Breast epithelium (tissue), 4 donors: ENCODE measurements around the gene PRKN. TPM values are rescaled to one million over a fixed set of nuclear protein-coding genes. Genes with fewer than 3 reads are reported as not detected.

Source experiments
- DNase-seq, 2 donors: peaks; one replicate each; pipeline ENCODE4 v3.0.0-alpha.2; 2019; ENCODE audit warnings: low spot score in 2 of 2
- H3K27ac ChIP-seq, 2 donors: fragments of 200-600 bp; sonication (generic) in 1 of 2; one replicate each; pipeline ENCODE4 v1.5.1; 2016 to 2019; ENCODE audit warnings: mild to moderate bottlenecking in 1 of 2
- H3K27me3 ChIP-seq, 2 donors: fragments of 200-600 bp; sonication (generic) in 1 of 2; one replicate each; pipeline versions ENCODE4 v1.5.1 to v1.6.0; 2017 to 2019; ENCODE audit warnings: control low read depth in 1 of 2, mild to moderate bottlenecking in 1 of 2
- H3K36me3 ChIP-seq: fragments of 200-600 bp; one replicate; pipeline ENCODE4 v1.5.1; 2019
- H3K4me1 ChIP-seq, 2 donors: fragments of 200-600 bp; sonication (generic); one replicate each; pipeline ENCODE4 v1.5.1; 2016 to 2019; ENCODE audit warnings: control low read depth in 1 of 2
- H3K4me3 ChIP-seq, 3 donors: fragments of 200-600 bp; sonication (generic); 1 replicate in 2 of 3; 2 replicates in 1 of 3; pipeline ENCODE4 v1.5.1; 2016 to 2019; ENCODE audit warnings: mild to moderate bottlenecking in 3 of 3, moderate library complexity in 2 of 3
- H3K9me3 ChIP-seq, 2 donors: fragments of 200-600 bp; sonication (generic) in 1 of 2; one replicate each; pipeline ENCODE4 v1.5.1; 2016 to 2019; ENCODE audit warnings: control low read depth in 1 of 2
- POLR2A ChIP-seq: fragments of 450-650 bp; IDR thresholded peaks from one replicate; pipeline ENCODE4 v1.6.1; 2016; ENCODE audit warnings: antibody characterized with exemption, mild to moderate bottlenecking, moderate library complexity
- POLR2AphosphoS5 ChIP-seq, 3 donors: sonication (generic); formaldehyde crosslinking; IDR thresholded peaks; one replicate each; pipeline ENCODE4 v1.6.1; 2017; ENCODE audit warnings: antibody characterized with exemption in 3 of 3
- intact Hi-C: fragments of 100-400 bp; cut with DNase I; formaldehyde crosslinking; loops from one replicate; pipeline ENCODE4 v1.15.1; 2023; ENCODE audit warnings: low total_unique reads
- total RNA-seq, 3 donors: library from RNA; depleted of rRNA; stranded (reverse); fragments of >200 nt; gene quantifications; one replicate each; pipeline ENCODE4 v1.1.0, GENCODE V29; 2016
- TF ChIP-seq, protein P1 (sequence below), 3 donors: fragments of 450-650 bp; IDR thresholded peaks; one replicate each; pipeline ENCODE4 v1.5.1; 2016 to 2017; ENCODE audit warnings: antibody characterized with exemption in 3 of 3, mild to moderate bottlenecking in 3 of 3, moderate library complexity in 3 of 3

Gene PRKN
- total RNA-seq, 3 donors from 2014 or later, result 7.2 to 19.0 (median 11.2) TPM

DNA sequence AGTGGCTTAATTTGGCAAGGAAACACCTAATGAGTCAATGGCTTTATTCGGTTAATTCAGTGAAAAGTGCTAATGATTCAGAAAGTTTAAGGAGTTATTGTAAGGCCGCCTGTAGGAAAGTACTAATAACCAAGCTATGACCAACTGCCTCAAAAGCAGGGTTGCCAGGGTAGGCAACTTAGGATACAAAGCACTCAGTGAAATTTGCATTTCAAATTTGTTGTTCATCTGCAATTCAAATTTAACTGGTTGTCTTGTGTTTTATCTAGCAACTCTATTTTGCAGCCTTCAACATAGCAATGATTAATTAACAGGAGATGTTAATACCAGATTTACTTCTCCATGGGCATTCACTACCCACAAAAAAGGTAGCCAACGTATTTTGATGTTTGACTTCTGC, 412.3 kb downstream of the PRKN start:
- DNase-seq, result no peak
- H3K27me3 ChIP-seq, result no peaks in the 10 kb centered on the region
- H3K27ac ChIP-seq, result no peak overlapping the region
- H3K9me3 ChIP-seq, result no peaks in the 10 kb centered on the region
- intact Hi-C loops, result no loop called here
- no peaks in the 10 kb centered on the region for H3K4me1 ChIP-seq
- no peaks in the 10 kb centered on the region for H3K36me3 ChIP-seq
- no peak overlapping the region for H3K4me3 ChIP-seq
- TF ChIP-seq, protein P1, sequence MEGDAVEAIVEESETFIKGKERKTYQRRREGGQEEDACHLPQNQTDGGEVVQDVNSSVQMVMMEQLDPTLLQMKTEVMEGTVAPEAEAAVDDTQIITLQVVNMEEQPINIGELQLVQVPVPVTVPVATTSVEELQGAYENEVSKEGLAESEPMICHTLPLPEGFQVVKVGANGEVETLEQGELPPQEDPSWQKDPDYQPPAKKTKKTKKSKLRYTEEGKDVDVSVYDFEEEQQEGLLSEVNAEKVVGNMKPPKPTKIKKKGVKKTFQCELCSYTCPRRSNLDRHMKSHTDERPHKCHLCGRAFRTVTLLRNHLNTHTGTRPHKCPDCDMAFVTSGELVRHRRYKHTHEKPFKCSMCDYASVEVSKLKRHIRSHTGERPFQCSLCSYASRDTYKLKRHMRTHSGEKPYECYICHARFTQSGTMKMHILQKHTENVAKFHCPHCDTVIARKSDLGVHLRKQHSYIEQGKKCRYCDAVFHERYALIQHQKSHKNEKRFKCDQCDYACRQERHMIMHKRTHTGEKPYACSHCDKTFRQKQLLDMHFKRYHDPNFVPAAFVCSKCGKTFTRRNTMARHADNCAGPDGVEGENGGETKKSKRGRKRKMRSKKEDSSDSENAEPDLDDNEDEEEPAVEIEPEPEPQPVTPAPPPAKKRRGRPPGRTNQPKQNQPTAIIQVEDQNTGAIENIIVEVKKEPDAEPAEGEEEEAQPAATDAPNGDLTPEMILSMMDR (IDR thresholded peaks at IDR 0.05), result no peak
- TF ChIP-seq POLR2AphosphoS5 (IDR thresholded peaks at IDR 0.05) (no peak), POLR2A (no peak)

DNA sequence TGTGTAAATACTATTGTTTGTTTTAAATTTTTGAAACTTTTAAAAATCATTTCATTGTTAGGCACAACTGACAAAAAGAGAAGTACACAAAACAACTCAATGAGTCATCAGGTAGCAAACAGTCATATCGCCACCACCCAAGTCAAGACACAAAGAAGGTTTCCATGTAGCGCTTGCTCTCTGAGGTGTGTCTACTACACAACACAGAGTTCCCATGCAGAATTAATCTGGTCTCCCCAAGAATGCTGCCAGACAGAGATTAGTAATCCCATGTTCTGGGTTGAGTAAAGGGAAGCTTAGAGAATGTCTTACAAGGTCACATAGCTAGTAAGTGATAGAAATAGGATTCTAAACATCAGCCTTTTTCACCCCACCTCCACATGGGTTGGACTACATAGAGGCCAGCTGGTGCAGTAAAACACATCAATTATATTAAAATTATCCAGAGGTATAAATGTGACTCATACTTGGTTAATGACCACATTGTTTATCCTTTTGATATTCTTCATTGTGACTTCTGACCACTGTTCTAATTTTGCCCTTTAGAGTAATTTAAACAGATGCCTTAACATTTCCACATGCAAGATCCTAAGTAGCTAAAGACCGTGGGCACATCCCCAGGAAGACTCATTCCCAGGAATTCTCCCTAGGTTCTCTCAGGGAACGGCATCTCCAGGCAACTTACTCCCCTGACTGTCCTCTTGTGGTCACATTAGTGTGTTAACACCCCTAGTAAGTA, 413.5 kb downstream of the PRKN start:
- Histone ChIP-seq H3K27me3 (no peaks in the 10 kb centered on the region), H3K4me3 (no peak overlapping the region), H3K27ac (no peak overlapping the region), H3K4me1 (no peaks in the 10 kb centered on the region), H3K36me3 (no peaks in the 10 kb centered on the region), H3K9me3 (no peaks in the 10 kb centered on the region)
- DNase-seq, result no peak
- intact Hi-C loops, result no loop called here
- TF ChIP-seq POLR2AphosphoS5 (IDR thresholded peaks at IDR 0.05) (no peak), POLR2A (no peak)
- TF ChIP-seq, protein P1 (IDR thresholded peaks at IDR 0.05), result no peak

DNA sequence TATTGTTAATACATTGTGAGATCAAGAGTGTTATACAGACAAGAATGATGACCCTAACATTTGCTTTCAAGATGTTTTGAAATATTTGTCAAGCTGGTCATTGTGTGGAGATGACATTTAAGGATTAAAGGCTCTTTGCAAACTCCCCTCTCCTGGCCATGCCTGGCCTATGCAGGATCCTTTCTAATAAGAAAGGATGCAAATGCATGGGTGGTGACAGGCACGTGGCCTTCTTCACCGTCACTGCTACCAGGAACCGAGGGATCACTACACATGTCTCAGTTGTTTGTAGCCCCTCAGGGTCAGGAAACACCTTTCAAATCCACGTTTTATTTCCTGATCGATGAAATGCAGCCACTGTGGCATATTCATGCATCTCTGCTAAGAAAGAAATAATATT, 419.7 kb downstream of the PRKN start:
- no peak for DNase-seq
- Histone ChIP-seq H3K36me3 (no peaks in the 10 kb centered on the region), H3K4me1 (no peaks in the 10 kb centered on the region), H3K9me3 (no peaks in the 10 kb centered on the region), H3K27ac (no peak overlapping the region), H3K27me3 (no peaks in the 10 kb centered on the region), H3K4me3 (no peak overlapping the region)
- intact Hi-C loops, result no loop called here
- TF ChIP-seq POLR2AphosphoS5 (IDR thresholded peaks at IDR 0.05), result no peak
- TF ChIP-seq POLR2A, result no peak
- TF ChIP-seq, protein P1 (IDR thresholded peaks at IDR 0.05), result no peak

DNA sequence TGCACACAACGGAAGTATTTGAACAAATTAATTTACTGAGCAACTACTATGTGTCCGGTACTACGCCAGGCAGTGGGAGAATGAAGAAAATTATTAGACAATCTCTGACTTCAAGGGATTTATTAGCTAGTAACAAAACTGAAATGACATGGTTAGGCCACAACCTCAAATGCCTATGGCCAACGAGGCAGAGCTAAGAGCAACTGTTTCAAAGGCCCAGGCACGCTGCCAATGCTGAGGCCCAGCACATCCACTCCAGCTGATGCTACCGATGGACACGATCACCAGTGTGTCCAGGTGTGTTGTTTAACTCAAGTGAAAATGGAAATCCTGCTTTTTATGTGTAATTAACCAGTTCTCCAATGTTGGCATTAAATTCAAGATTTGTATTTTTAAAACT, 420.9 kb downstream of the PRKN start:
- TF ChIP-seq, protein P1 (IDR thresholded peaks at IDR 0.05), result no peak
- TF ChIP-seq POLR2A, result no peak
- no peak for TF ChIP-seq POLR2AphosphoS5 (IDR thresholded peaks at IDR 0.05)
- no peak for DNase-seq
- H3K27ac ChIP-seq, result no peak overlapping the region
- H3K9me3 ChIP-seq, result no peaks in the 10 kb centered on the region
- intact Hi-C loops, result no loop called here
- H3K4me3 ChIP-seq, result no peak overlapping the region
- H3K4me1 ChIP-seq, result no peaks in the 10 kb centered on the region
- H3K36me3 ChIP-seq, result no peaks in the 10 kb centered on the region
- no peaks in the 10 kb centered on the region for H3K27me3 ChIP-seq

DNA sequence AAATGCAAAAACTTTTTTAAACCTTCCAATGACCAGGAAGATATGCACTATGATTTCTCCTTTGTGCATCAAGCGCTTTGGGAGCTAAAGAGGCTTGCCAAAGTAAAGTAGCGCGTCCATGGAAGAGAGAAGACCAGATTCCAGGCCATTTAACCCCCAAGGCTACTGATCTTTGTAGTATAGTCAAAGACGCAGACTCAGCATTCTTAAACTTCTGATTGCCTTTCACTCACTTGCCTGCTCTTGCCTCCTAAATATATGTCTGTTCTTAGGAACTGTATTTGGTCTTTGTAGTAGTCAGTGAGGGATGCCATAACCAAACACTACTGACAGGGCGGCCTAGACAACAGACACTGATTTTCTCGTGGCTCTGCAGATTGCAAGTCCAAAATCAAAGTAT, 426.4 kb downstream of the PRKN start:
- intact Hi-C loops, result loop anchor here (2.0 kb wide), 1 partner anchor 66 kb away; no protein-coding TSS in a partner anchor
- DNase-seq, result no peak
- H3K4me3 ChIP-seq, result no peak overlapping the region
- no peaks in the 10 kb centered on the region for H3K27me3 ChIP-seq
- no peaks in the 10 kb centered on the region for H3K36me3 ChIP-seq
- H3K4me1 ChIP-seq, result no peaks in the 10 kb centered on the region
- TF ChIP-seq POLR2A, result no peak
- TF ChIP-seq, protein P1 (IDR thresholded peaks at IDR 0.05), result no peak
- TF ChIP-seq POLR2AphosphoS5 (IDR thresholded peaks at IDR 0.05), result no peak
- no peak overlapping the region for H3K27ac ChIP-seq
- no peaks in the 10 kb centered on the region for H3K9me3 ChIP-seq
